ENCODE data around the gene MFSD1.

Gene MFSD1

GRCh38 chr3:158801696-158802408, at the start of gene MFSD1:
MFSD1 (plus strand) TSS chr3:158802054; CDS start chr3:158802153, 99 bp downstream.
- Histone ChIP-seq H3K27me3 (ENCODE audit: insufficient read depth, insufficient read length) (peaks cover 51% of the 10 kb centered on the region), H3K9ac (ENCODE audit: insufficient read length, low read depth) (peak within 1 kb of the TSS; percentile 87), H3K4me1 (ENCODE audit: insufficient read depth, insufficient read length) (no peaks in the 10 kb centered on the region), H3K9me3 (ENCODE audit: insufficient read depth, low read length) (no peaks in the 10 kb centered on the region), H3K4me3 (ENCODE audit: insufficient read length, low read depth) (peak within 1 kb of the TSS; percentile 88), H3K36me3 (ENCODE audit: insufficient read depth, insufficient read length, low read length) (no peaks in the 10 kb centered on the region)
- TF ChIP-seq ZNF274 (IDR thresholded peaks at IDR 0.05; ENCODE audit: low read depth, low read length) (no peak), YY1 (IDR thresholded peaks at IDR 0.05; ENCODE audit: insufficient read depth, insufficient read length) (no peak), SUZ12 (IDR thresholded peaks at IDR 0.05; ENCODE audit: extremely low read depth, insufficient read depth, insufficient read length) (no peak)
- DNase-seq (ENCODE audit: low read depth, low spot score) = peak; percentile 76

- no peak overlapping the region for H3K9ac ChIP-seq (ENCODE audit: insufficient read length, low read depth)
- TF ChIP-seq SUZ12 (IDR thresholded peaks at IDR 0.05; ENCODE audit: extremely low read depth, insufficient read depth, insufficient read length) = no peak
- no peak for TF ChIP-seq YY1 (IDR thresholded peaks at IDR 0.05; ENCODE audit: insufficient read depth, insufficient read length)
- no peak for TF ChIP-seq ZNF274 (IDR thresholded peaks at IDR 0.05; ENCODE audit: low read depth, low read length)
- no peak for DNase-seq (ENCODE audit: low read depth, low spot score)
Observed at GRCh38 chr3:158753854-158754253, 48.0 kb upstream of the MFSD1 start.

GRCh38 chr3:158755421-158755820, 46.4 kb upstream of the MFSD1 start:
- Histone ChIP-seq H3K4me1 (ENCODE audit: insufficient read depth, insufficient read length) (no peaks in the 10 kb centered on the region), H3K9me3 (ENCODE audit: insufficient read depth, low read length) (no peaks in the 10 kb centered on the region), H3K36me3 (ENCODE audit: insufficient read depth, insufficient read length, low read length) (no peaks in the 10 kb centered on the region), H3K9ac (ENCODE audit: insufficient read length, low read depth) (no peak overlapping the region), H3K4me3 (ENCODE audit: insufficient read length, low read depth) (no peak overlapping the region), H3K27me3 (ENCODE audit: insufficient read depth, insufficient read length) (no peaks in the 10 kb centered on the region)
- TF ChIP-seq YY1 (IDR thresholded peaks at IDR 0.05; ENCODE audit: insufficient read depth, insufficient read length) = no peak
- TF ChIP-seq SUZ12 (IDR thresholded peaks at IDR 0.05; ENCODE audit: extremely low read depth, insufficient read depth, insufficient read length) = no peak
- TF ChIP-seq ZNF274 (IDR thresholded peaks at IDR 0.05; ENCODE audit: low read depth, low read length) = no peak
- DNase-seq (ENCODE audit: low read depth, low spot score) = no peak

More at GRCh38 chr3:158753854-158754253, 48.0 kb upstream of the MFSD1 start:
- H3K27me3 ChIP-seq (ENCODE audit: insufficient read depth, insufficient read length) = no peaks in the 10 kb centered on the region
- no peaks in the 10 kb centered on the region for H3K4me1 ChIP-seq (ENCODE audit: insufficient read depth, insufficient read length)
- H3K36me3 ChIP-seq (ENCODE audit: insufficient read depth, insufficient read length, low read length) = no peaks in the 10 kb centered on the region
- no peak overlapping the region for H3K4me3 ChIP-seq (ENCODE audit: insufficient read length, low read depth)
- H3K9me3 ChIP-seq (ENCODE audit: insufficient read depth, low read length) = no peaks in the 10 kb centered on the region

- TF ChIP-seq ZNF274 (IDR thresholded peaks at IDR 0.05; ENCODE audit: low read depth, low read length) (no peak), SUZ12 (IDR thresholded peaks at IDR 0.05; ENCODE audit: extremely low read depth, insufficient read depth, insufficient read length) (no peak), YY1 (IDR thresholded peaks at IDR 0.05; ENCODE audit: insufficient read depth, insufficient read length) (no peak)
- Histone ChIP-seq H3K4me3 (ENCODE audit: insufficient read length, low read depth) (no peak overlapping the region), H3K9ac (ENCODE audit: insufficient read length, low read depth) (no peak overlapping the region), H3K9me3 (ENCODE audit: insufficient read depth, low read length) (no peaks in the 10 kb centered on the region), H3K27me3 (ENCODE audit: insufficient read depth, insufficient read length) (no peaks in the 10 kb centered on the region), H3K36me3 (ENCODE audit: insufficient read depth, insufficient read length, low read length) (no peaks in the 10 kb centered on the region), H3K4me1 (ENCODE audit: insufficient read depth, insufficient read length) (no peaks in the 10 kb centered on the region)
- DNase-seq (ENCODE audit: low read depth, low spot score) = no peak
Observed at GRCh38 chr3:158761350-158761749, 40.5 kb upstream of the MFSD1 start.

- Histone ChIP-seq H3K9me3 (ENCODE audit: insufficient read depth, low read length) (no peaks in the 10 kb centered on the region), H3K4me1 (ENCODE audit: insufficient read depth, insufficient read length) (no peaks in the 10 kb centered on the region), H3K9ac (ENCODE audit: insufficient read length, low read depth) (no peak overlapping the region), H3K4me3 (ENCODE audit: insufficient read length, low read depth) (no peak overlapping the region), H3K36me3 (ENCODE audit: insufficient read depth, insufficient read length, low read length) (no peaks in the 10 kb centered on the region), H3K27me3 (ENCODE audit: insufficient read depth, insufficient read length) (no peaks in the 10 kb centered on the region)
- TF ChIP-seq ZNF274 (IDR thresholded peaks at IDR 0.05; ENCODE audit: low read depth, low read length) (no peak), YY1 (IDR thresholded peaks at IDR 0.05; ENCODE audit: insufficient read depth, insufficient read length) (no peak), SUZ12 (IDR thresholded peaks at IDR 0.05; ENCODE audit: extremely low read depth, insufficient read depth, insufficient read length) (no peak)
- DNase-seq (ENCODE audit: low read depth, low spot score) = no peak
Observed at GRCh38 chr3:158762701-158763100, 39.2 kb upstream of the MFSD1 start.

- DNase-seq (ENCODE audit: low read depth, low spot score) = no peak
- no peak for TF ChIP-seq ZNF274 (IDR thresholded peaks at IDR 0.05; ENCODE audit: low read depth, low read length)
- H3K36me3 ChIP-seq (ENCODE audit: insufficient read depth, insufficient read length, low read length) = no peaks in the 10 kb centered on the region
- H3K27me3 ChIP-seq (ENCODE audit: insufficient read depth, insufficient read length) = no peaks in the 10 kb centered on the region
- no peaks in the 10 kb centered on the region for H3K9me3 ChIP-seq (ENCODE audit: insufficient read depth, low read length)
- H3K4me3 ChIP-seq (ENCODE audit: insufficient read length, low read depth) = no peak overlapping the region
- H3K4me1 ChIP-seq (ENCODE audit: insufficient read depth, insufficient read length) = no peaks in the 10 kb centered on the region
- H3K9ac ChIP-seq (ENCODE audit: insufficient read length, low read depth) = no peak overlapping the region
Observed at GRCh38 chr3:158763421-158763820, 38.4 kb upstream of the MFSD1 start.

- Histone ChIP-seq H3K4me1 (ENCODE audit: insufficient read depth, insufficient read length) (peaks cover 2% of the 10 kb centered on the region), H3K4me3 (ENCODE audit: insufficient read length, low read depth) (no peak overlapping the region), H3K36me3 (ENCODE audit: insufficient read depth, insufficient read length, low read length) (no peaks in the 10 kb centered on the region), H3K27me3 (ENCODE audit: insufficient read depth, insufficient read length) (no peaks in the 10 kb centered on the region), H3K9ac (ENCODE audit: insufficient read length, low read depth) (no peak overlapping the region), H3K9me3 (ENCODE audit: insufficient read depth, low read length) (no peaks in the 10 kb centered on the region)
- DNase-seq (ENCODE audit: low read depth, low spot score) = no peak
- TF ChIP-seq YY1 (IDR thresholded peaks at IDR 0.05; ENCODE audit: insufficient read depth, insufficient read length) = no peak
- no peak for TF ChIP-seq SUZ12 (IDR thresholded peaks at IDR 0.05; ENCODE audit: extremely low read depth, insufficient read depth, insufficient read length)
- no peak for TF ChIP-seq ZNF274 (IDR thresholded peaks at IDR 0.05; ENCODE audit: low read depth, low read length)
Observed at GRCh38 chr3:158765518-158766205, 36.2 kb upstream of the MFSD1 start.

All from NT2/D1 (cell line).